D341Med (cell line): ENCODE results near the gene GSTT2B.
A peak's percentile ranks its signal among the peaks of the same experiment; 100 is the strongest.
"Not testable (repeated sequence)": the region's sequence is repeated elsewhere in the genome, so short reads cannot be mapped to it uniquely, and the experiment has no call there.

Experiments used
- DNase-seq: peaks from one replicate; pipeline ENCODE4 v3.0.0; 2012; ENCODE audit warnings: low spot score

Gene GSTT2B

GRCh38 chr22:23940166-23940565, 20.8 kb downstream of the GSTT2B start:
- not testable (repeated sequence) for DNase-seq

- no peak for DNase-seq
These were observed 22.0 kb downstream of the GSTT2B start for GRCh38 chr22:23939017-23939357.

GRCh38 chr22:23938328-23939016, 22.5 kb downstream of the GSTT2B start:
- DNase-seq, result no peak

- no peak for DNase-seq
These were observed 34.4 kb downstream of the GSTT2B start for GRCh38 chr22:23926561-23926960.

GRCh38 chr22:23925020-23925606, 35.9 kb downstream of the GSTT2B start:
- DNase-seq, result no peak

- DNase-seq, result no peak
These were observed 38.1 kb downstream of the GSTT2B start for GRCh38 chr22:23922921-23923320.

- not testable (repeated sequence) for DNase-seq
These were observed 39.3 kb downstream of the GSTT2B start for GRCh38 chr22:23921586-23922201.

GRCh38 chr22:23920267-23920611, 40.8 kb downstream of the GSTT2B start:
- DNase-seq, result not testable (repeated sequence)

- DNase-seq, result no peak
These were observed 45.7 kb downstream of the GSTT2B start for GRCh38 chr22:23915290-23915689.

- DNase-seq, result peak; percentile 99
These were observed 47.2 kb downstream of the GSTT2B start for GRCh38 chr22:23913661-23914353.

- no peak for DNase-seq
These were observed 47.7 kb downstream of the GSTT2B start for GRCh38 chr22:23913306-23913660.

- no peak for DNase-seq
These were observed 48.6 kb downstream of the GSTT2B start for GRCh38 chr22:23912293-23912903.

- DNase-seq, result no peak
These were observed 49.5 kb downstream of the GSTT2B start for GRCh38 chr22:23911318-23911980.

GRCh38 chr22:23910496-23911190, 50.4 kb downstream of the GSTT2B start:
- no peak for DNase-seq

- no peak for DNase-seq
These were observed 51.6 kb downstream of the GSTT2B start for GRCh38 chr22:23909296-23909898.

- DNase-seq, result no peak
These were observed 52.3 kb downstream of the GSTT2B start for GRCh38 chr22:23908587-23909205.

GRCh38 chr22:23907423-23907822, 53.6 kb downstream of the GSTT2B start:
- not testable (repeated sequence) for DNase-seq
